K562 (cell line): Measurements from ENCODE around the gene OR2AT4.
A peak's percentile ranks its signal among the peaks of the same experiment; 100 is the strongest.

Experiments
- CHD4 ChIP-seq: fragments of 200-600 bp; sonication (generic); IDR thresholded peaks from 3 replicates; pipeline ENCODE4 v1.6.1; 2012; ENCODE audit warnings: low read depth, mild to moderate bottlenecking, mixed read lengths, low read length, inconsistent platforms; ENCODE audit not compliant: insufficient read depth, insufficient replicate concordance, poor library complexity, severe bottlenecking
- HDAC6 ChIP-seq: IDR thresholded peaks from 2 replicates; pipeline ENCODE4 v1.6.1; 2012; ENCODE audit warnings: low read depth, mild to moderate bottlenecking, control low read depth, inconsistent platforms, low read length, moderate library complexity
- JUND ChIP-seq, 2 experiments: IDR thresholded peaks; 2 replicates in 1 of 2; 3 replicates in 1 of 2; pipeline ENCODE4 v1.6.1; 2011; ENCODE audit warnings: borderline replicate concordance in 2 of 2, low read depth in 2 of 2, low read length in 2 of 2, improper control_type of control experiment in 1 of 2, missing biosample characterization in 1 of 2, missing genetic modification characterization in 1 of 2, missing genetic modification reagents in 1 of 2
- MAFK ChIP-seq: IDR thresholded peaks from 2 replicates; pipeline ENCODE4 v1.6.1; 2011; ENCODE audit warnings: low read length, improper control_type of control experiment
- RBFOX2 ChIP-seq: fragments of 200-400 bp; formaldehyde crosslinking; IDR thresholded peaks from 2 replicates; pipeline ENCODE4 v1.6.1; 2017; ENCODE audit warnings: low read depth, mild to moderate bottlenecking, low read length, moderate library complexity
- SP1 ChIP-seq: sonication (generic); formaldehyde crosslinking; IDR thresholded peaks from 2 replicates; pipeline ENCODE4 v1.8.1; 2022; ENCODE audit warnings: mild to moderate bottlenecking, missing genetic modification reagents
- TBP ChIP-seq: optimal IDR thresholded peaks from 2 replicates; pipeline ENCODE3; 2011; ENCODE audit warnings: low read depth, low read length, improper control_type of control experiment
- TEAD4 ChIP-seq, 2 experiments: sonication (generic) in 1 of 2; formaldehyde crosslinking in 1 of 2; IDR thresholded peaks; 2 replicates each; pipeline versions ENCODE4 v1.6.1 to v1.8.0; 2012 to 2022; ENCODE audit warnings: borderline replicate concordance in 1 of 2, inconsistent platforms in 1 of 2, low read length in 1 of 2, mild to moderate bottlenecking in 1 of 2, missing genetic modification reagents in 1 of 2
- USF2 ChIP-seq: sonication (generic); formaldehyde crosslinking; IDR thresholded peaks from 2 replicates; pipeline ENCODE4 v1.5.0; 2020; ENCODE audit warnings: missing genetic modification reagents
- TF ChIP-seq, protein P1 (sequence below): sonication (generic); formaldehyde crosslinking; IDR thresholded peaks from 2 replicates; pipeline ENCODE4 v1.8.0; 2023; ENCODE audit warnings: mild to moderate bottlenecking, missing genetic modification reagents

- no peak for TF ChIP-seq TEAD4 (IDR thresholded peaks at IDR 0.05; ENCODE audit: low read length)
- no peak for TF ChIP-seq TEAD4 (CRISPR knock-in tag; IDR thresholded peaks at IDR 0.05; ENCODE audit: borderline replicate concordance)
- peak; percentile 36 for TF ChIP-seq TBP
- no peak for TF ChIP-seq RBFOX2
- 0 out of 2 replicates have a peak, but pooled peaks have one; percentile 22 for TF ChIP-seq SP1
- TF ChIP-seq, protein P1, sequence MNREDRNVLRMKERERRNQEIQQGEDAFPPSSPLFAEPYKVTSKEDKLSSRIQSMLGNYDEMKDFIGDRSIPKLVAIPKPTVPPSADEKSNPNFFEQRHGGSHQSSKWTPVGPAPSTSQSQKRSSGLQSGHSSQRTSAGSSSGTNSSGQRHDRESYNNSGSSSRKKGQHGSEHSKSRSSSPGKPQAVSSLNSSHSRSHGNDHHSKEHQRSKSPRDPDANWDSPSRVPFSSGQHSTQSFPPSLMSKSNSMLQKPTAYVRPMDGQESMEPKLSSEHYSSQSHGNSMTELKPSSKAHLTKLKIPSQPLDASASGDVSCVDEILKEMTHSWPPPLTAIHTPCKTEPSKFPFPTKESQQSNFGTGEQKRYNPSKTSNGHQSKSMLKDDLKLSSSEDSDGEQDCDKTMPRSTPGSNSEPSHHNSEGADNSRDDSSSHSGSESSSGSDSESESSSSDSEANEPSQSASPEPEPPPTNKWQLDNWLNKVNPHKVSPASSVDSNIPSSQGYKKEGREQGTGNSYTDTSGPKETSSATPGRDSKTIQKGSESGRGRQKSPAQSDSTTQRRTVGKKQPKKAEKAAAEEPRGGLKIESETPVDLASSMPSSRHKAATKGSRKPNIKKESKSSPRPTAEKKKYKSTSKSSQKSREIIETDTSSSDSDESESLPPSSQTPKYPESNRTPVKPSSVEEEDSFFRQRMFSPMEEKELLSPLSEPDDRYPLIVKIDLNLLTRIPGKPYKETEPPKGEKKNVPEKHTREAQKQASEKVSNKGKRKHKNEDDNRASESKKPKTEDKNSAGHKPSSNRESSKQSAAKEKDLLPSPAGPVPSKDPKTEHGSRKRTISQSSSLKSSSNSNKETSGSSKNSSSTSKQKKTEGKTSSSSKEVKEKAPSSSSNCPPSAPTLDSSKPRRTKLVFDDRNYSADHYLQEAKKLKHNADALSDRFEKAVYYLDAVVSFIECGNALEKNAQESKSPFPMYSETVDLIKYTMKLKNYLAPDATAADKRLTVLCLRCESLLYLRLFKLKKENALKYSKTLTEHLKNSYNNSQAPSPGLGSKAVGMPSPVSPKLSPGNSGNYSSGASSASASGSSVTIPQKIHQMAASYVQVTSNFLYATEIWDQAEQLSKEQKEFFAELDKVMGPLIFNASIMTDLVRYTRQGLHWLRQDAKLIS: no peak
- TF ChIP-seq HDAC6: no peak
- TF ChIP-seq JUND (IDR thresholded peaks at IDR 0.05; ENCODE audit: borderline replicate concordance, low read depth, low read length): no peak
- TF ChIP-seq JUND (tag; IDR thresholded peaks at IDR 0.05; ENCODE audit: borderline replicate concordance, low read depth, low read length): no peak
- TF ChIP-seq USF2 (CRISPR knock-in tag): no peak
- no peak for TF ChIP-seq MAFK
- TF ChIP-seq CHD4: no peak
Observed at GRCh38 chr11:75031771-75032549, 64.7 kb downstream of the OR2AT4 start.
